CD4-positive, alpha-beta T cell (primary cell): Measurements from ENCODE around the gene RBP3. TPM values are rescaled to one million over a fixed set of nuclear protein-coding genes. Genes with fewer than 3 reads are reported as not detected.

Experiments
- ATAC-seq: fragments of 200-7000 bp; cut with Tn5 transposase; one replicate; pipeline ENCODE4 v1.10.0; 2022; ENCODE audit warnings: mild to moderate bottlenecking; ENCODE audit not compliant: poor library complexity
- CTCF ChIA-PET: fragments of 350-600 bp; sonication (Branson Sonifier 250); formaldehyde crosslinking; loops from one replicate; lab custom pipeline; 2021; ENCODE audit warnings: antibody characterized with exemption, inconsistent platforms; lab: Charles Lee
- POLR2A ChIA-PET: fragments of 350-600 bp; sonication (Branson Sonifier 250); formaldehyde crosslinking; loops from one replicate; lab custom pipeline; 2021; ENCODE audit warnings: antibody characterized with exemption, inconsistent platforms; lab: Charles Lee
- DNase-seq, 14 experiments: peaks; one replicate each; pipeline ENCODE4 v3.0.0-alpha.2; 2013 to 2020; ENCODE audit warnings: mixed read lengths in 2 of 14
- H3K27ac ChIP-seq, 2 donors: one replicate each; pipeline versions ENCODE4 v1.5.1 to v1.7.0; 2013; ENCODE audit warnings: low read length in 2 of 2, low read depth in 1 of 2, mild to moderate bottlenecking in 1 of 2
- H3K27me3 ChIP-seq, 2 experiments: 1 replicate in 1 of 2; 2 replicates in 1 of 2; pipeline versions ENCODE4 v1.6.1 to v1.7.0; 2013; ENCODE audit warnings: low read length in 2 of 2, control low read depth in 1 of 2, mild to moderate bottlenecking in 1 of 2, moderate library complexity in 1 of 2; ENCODE audit not compliant: insufficient read depth in 2 of 2, control insufficient read depth in 1 of 2
- H3K36me3 ChIP-seq: one replicate; pipeline ENCODE4 v1.6.1; 2013; ENCODE audit warnings: low read length, control low read depth; ENCODE audit not compliant: insufficient read depth
- H3K4me1 ChIP-seq: one replicate; pipeline ENCODE4 v1.6.1; 2013; ENCODE audit warnings: low read length, control low read depth; ENCODE audit not compliant: insufficient read depth
- H3K4me3 ChIP-seq: one replicate; pipeline ENCODE4 v1.5.1; 2013; ENCODE audit warnings: mild to moderate bottlenecking, low read length, moderate library complexity
- H3K9me3 ChIP-seq, 2 experiments: 1 replicate in 1 of 2; 2 replicates in 1 of 2; pipeline versions ENCODE4 v1.6.1 to v1.7.0; 2013; ENCODE audit warnings: low read length in 2 of 2, mild to moderate bottlenecking in 2 of 2, control low read depth in 1 of 2, moderate library complexity in 1 of 2; ENCODE audit not compliant: control insufficient read depth in 1 of 2, insufficient read depth in 1 of 2
- H3K27ac Mint-ChIP-seq: one replicate; pipeline ENCODE4 v1.8.0; 2020; ENCODE audit warnings: mixed read lengths
- H3K27me3 Mint-ChIP-seq: one replicate; pipeline ENCODE4 v1.8.0; 2021; ENCODE audit warnings: mixed read lengths
- H3K36me3 Mint-ChIP-seq: one replicate; pipeline ENCODE4 v1.8.0; 2021; ENCODE audit warnings: low read depth, mixed read lengths
- H3K4me1 Mint-ChIP-seq: one replicate; pipeline ENCODE4 v1.8.0; 2021; ENCODE audit warnings: low read depth, mixed read lengths
- H3K4me3 Mint-ChIP-seq: one replicate; pipeline ENCODE4 v1.8.0; 2020; ENCODE audit warnings: mild to moderate bottlenecking, mixed read lengths
- H3K9me3 Mint-ChIP-seq: one replicate; pipeline ENCODE4 v1.8.0; 2020; ENCODE audit warnings: mixed read lengths
- intact Hi-C, 2 experiments: fragments of 100-400 bp; cut with DNase I in 1 of 2; cut with micrococcal nuclease in 1 of 2; formaldehyde crosslinking; loops; one replicate each; pipeline versions ENCODE4 v1.15.1 to v1.9.0; 2023 to 2025; cut with DNase I, micrococcal nuclease
- total RNA-seq, 174 experiments: library from RNA in 2 of 174; stranded (reverse) in 2 of 174; gene quantifications; one replicate each; pipeline ENCODE4 v1.2.3 and lab custom pipeline; 2021 to 2026
- TF ChIP-seq, protein P1 (sequence below): fragments of 200-600 bp; IDR thresholded peaks from one replicate; pipeline ENCODE4 v1.8.0; 2022; ENCODE audit warnings: antibody characterized with exemption, mild to moderate bottlenecking

RBP3 gene
- total RNA-seq, 2 experiments from 2014 or later: not detected

DNA sequence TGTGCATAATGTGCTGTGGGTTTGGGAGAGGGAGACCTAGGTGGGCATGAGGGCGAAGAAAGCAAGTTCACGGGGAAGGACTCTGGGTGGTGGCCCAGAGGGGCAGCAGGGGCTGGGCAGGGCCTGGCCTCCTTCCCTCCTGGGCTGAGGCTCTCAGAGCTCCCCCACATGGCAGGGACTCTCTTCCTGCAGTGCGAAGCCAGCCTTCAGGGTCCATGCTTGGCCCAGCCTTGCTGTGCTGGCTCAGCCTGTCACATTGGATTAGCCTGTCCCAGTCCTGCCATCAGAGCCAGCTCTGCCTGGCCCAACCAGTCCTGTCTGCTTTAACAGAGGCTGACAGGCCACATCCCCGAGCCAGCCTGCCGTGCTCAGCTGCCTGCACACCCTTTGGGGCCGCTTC lies 56.3 kb downstream of the RBP3 start:
- ChIA-PET CTCF (no interaction called here), POLR2A (no interaction called here)
- TF ChIP-seq, protein P1, sequence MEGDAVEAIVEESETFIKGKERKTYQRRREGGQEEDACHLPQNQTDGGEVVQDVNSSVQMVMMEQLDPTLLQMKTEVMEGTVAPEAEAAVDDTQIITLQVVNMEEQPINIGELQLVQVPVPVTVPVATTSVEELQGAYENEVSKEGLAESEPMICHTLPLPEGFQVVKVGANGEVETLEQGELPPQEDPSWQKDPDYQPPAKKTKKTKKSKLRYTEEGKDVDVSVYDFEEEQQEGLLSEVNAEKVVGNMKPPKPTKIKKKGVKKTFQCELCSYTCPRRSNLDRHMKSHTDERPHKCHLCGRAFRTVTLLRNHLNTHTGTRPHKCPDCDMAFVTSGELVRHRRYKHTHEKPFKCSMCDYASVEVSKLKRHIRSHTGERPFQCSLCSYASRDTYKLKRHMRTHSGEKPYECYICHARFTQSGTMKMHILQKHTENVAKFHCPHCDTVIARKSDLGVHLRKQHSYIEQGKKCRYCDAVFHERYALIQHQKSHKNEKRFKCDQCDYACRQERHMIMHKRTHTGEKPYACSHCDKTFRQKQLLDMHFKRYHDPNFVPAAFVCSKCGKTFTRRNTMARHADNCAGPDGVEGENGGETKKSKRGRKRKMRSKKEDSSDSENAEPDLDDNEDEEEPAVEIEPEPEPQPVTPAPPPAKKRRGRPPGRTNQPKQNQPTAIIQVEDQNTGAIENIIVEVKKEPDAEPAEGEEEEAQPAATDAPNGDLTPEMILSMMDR: no peak
- H3K27ac ChIP-seq: no peak overlapping the region
- DNase-seq (no peak), ATAC-seq (no peak)
- H3K4me3 Mint-ChIP-seq: no peak overlapping the region
- H3K27ac Mint-ChIP-seq: no peak overlapping the region
- no peaks in the 10 kb centered on the region for H3K27me3 ChIP-seq
- no peaks in the 10 kb centered on the region for H3K36me3 Mint-ChIP-seq
- no peaks in the 10 kb centered on the region for H3K4me1 ChIP-seq
- H3K36me3 ChIP-seq: no peaks in the 10 kb centered on the region
- H3K27me3 Mint-ChIP-seq: peaks cover 12% of the 10 kb centered on the region
- H3K4me1 Mint-ChIP-seq: no peaks in the 10 kb centered on the region
- no peaks in the 10 kb centered on the region for H3K9me3 Mint-ChIP-seq
- intact Hi-C loops: no loop called here
- no peak overlapping the region for H3K4me3 ChIP-seq
- H3K9me3 ChIP-seq: peaks cover 0 to 5% of the 10 kb centered on the region in 2 experiments

DNA sequence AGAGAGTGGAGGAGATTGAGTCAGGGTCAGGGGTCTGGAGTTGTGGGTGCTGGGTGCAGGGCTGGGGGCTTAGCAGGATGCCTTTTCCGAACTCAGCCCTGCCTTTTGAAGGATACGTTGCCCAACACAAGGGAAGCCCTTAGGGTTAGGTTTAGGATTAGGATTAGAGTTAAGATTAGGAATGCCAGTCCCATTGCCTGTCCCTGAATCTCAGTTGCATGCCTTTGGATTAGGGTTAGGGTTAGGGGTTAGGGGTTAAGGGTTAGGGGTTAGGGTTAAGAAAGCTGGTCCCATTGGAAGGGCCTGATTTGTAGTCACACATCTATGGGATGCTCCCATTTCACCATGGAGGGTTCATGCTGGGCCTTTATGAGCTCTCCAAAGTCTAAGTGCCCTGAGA lies 56.8 kb downstream of the RBP3 start:
- no peak overlapping the region for H3K27ac Mint-ChIP-seq
- H3K4me1 ChIP-seq: no peaks in the 10 kb centered on the region
- DNase-seq: no peak
- H3K36me3 ChIP-seq: no peaks in the 10 kb centered on the region
- H3K36me3 Mint-ChIP-seq: no peaks in the 10 kb centered on the region
- no peaks in the 10 kb centered on the region for H3K4me1 Mint-ChIP-seq
- H3K4me3 Mint-ChIP-seq: no peak overlapping the region
- no peak overlapping the region for H3K4me3 ChIP-seq
- no peak overlapping the region for H3K27ac ChIP-seq
- ATAC-seq: no peak
- peaks cover 0 to 5% of the 10 kb centered on the region in 2 experiments for H3K9me3 ChIP-seq
- intact Hi-C loops: no loop called here
- no peaks in the 10 kb centered on the region for H3K27me3 ChIP-seq
- no peaks in the 10 kb centered on the region for H3K9me3 Mint-ChIP-seq
- TF ChIP-seq, protein P1: no peak
- ChIA-PET POLR2A (no interaction called here), CTCF (no interaction called here)
- H3K27me3 Mint-ChIP-seq: peaks cover 12% of the 10 kb centered on the region

DNA sequence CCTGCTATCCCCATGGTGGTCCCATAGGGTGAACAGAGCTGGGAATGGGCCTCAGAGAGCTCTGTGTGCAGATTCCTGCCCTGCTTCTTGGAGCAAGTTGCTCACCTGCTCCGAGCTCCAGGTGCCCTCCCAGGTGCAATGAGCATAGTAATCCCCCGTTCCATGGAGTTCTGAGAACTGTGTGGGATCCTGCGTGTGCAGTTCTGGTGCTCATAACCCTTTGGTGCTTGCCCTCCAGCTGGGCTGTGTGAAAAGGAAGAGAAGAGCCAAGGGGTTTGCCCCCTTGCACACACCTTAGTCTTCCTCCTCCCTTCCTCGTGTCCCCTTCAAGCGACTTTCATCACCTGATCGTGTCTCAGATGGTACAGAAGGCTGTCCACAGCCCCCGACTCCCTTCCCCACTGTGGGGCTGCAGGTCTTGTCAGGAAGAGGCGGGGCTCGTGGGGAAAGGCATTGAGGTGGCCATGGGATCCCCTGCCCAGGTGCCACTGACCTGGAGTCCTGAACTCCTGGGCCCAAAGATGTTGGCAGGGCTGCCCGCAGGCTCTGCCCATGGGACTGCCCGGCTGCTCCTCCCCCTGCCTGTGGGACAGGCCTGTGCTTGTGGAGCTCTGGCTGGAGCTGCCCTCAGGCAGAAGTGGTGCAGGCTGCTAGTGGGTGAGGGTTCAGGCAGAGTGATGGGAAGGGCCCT lies 57.8 kb downstream of the RBP3 start:
- intact Hi-C loops: no loop called here
- H3K27me3 ChIP-seq: no peaks in the 10 kb centered on the region
- no peaks in the 10 kb centered on the region for H3K4me1 ChIP-seq
- no peaks in the 10 kb centered on the region for H3K9me3 Mint-ChIP-seq
- DNase-seq: no peak
- H3K27me3 Mint-ChIP-seq: peaks cover 4% of the 10 kb centered on the region
- H3K27ac ChIP-seq: no peak overlapping the region
- peaks cover 0 to 5% of the 10 kb centered on the region in 2 experiments for H3K9me3 ChIP-seq
- no peak for ATAC-seq
- H3K36me3 ChIP-seq: no peaks in the 10 kb centered on the region
- H3K4me3 ChIP-seq: no peak overlapping the region
- H3K4me1 Mint-ChIP-seq: no peaks in the 10 kb centered on the region
- no peak overlapping the region for H3K27ac Mint-ChIP-seq
- POLR2A ChIA-PET: no interaction called here
- H3K36me3 Mint-ChIP-seq: no peaks in the 10 kb centered on the region
- TF ChIP-seq, protein P1: no peak
- H3K4me3 Mint-ChIP-seq: no peak overlapping the region
- CTCF ChIA-PET: no interaction called here
